GM06990 (cell line): ENCODE results near the gene GRXCR1.

Experiments used
- DNase-seq: peaks from one replicate; pipeline ENCODE4 v3.0.0-alpha.2; 2011; ENCODE audit not compliant: insufficient read length; ENCODE audit errors: extremely low read depth
- H3K27me3 ChIP-seq: replicated peaks from 2 replicates; pipeline ENCODE4 v1.6.0; 2011; ENCODE audit warnings: low read length; ENCODE audit not compliant: control insufficient read depth, insufficient read depth
- H3K36me3 ChIP-seq: 2 replicates; pipeline ENCODE4 v1.5.1; 2011; ENCODE audit warnings: low read length; ENCODE audit not compliant: control insufficient read depth, insufficient read depth
- H3K4me3 ChIP-seq: replicated peaks from 2 replicates; pipeline ENCODE4 v1.5.1; 2011; ENCODE audit warnings: low read depth, mild to moderate bottlenecking, control low read depth, low read length
- CTCF ChIP-seq: IDR thresholded peaks from 2 replicates; pipeline ENCODE4 v1.5.1; 2011; ENCODE audit warnings: low read length, control low read depth, mild to moderate bottlenecking, inconsistent platforms; ENCODE audit not compliant: insufficient read depth, poor library complexity, severe bottlenecking

The GRXCR1 gene

DNA sequence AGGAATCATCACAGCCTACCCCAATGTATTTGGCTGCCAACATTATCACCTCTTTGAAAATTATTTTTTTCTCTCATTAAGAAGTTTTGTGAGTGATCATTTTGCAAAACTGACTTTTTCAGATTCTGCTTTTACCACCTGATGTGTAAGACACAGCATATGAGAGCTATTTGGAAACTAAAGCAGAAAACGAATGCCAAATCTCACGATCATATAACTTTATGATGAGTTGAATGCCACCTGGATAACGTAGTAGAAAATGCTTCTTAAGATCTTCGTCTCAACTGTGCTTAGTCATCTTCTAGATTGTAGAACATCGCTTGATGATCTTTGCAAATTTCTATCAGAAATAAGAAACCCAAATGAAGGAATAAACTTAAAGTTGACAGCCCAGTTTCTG is 21.3 kb upstream of the GRXCR1 start:
- TF ChIP-seq CTCF: no peak

GRCh38 chr4:42871671-42872290 is 20.7 kb upstream of the GRXCR1 start:
- TF ChIP-seq CTCF: no peak
- no peak for DNase-seq
- H3K36me3 ChIP-seq: no peaks in the 10 kb centered on the region
- no peak overlapping the region for H3K4me3 ChIP-seq
- H3K27me3 ChIP-seq: peaks cover 1% of the 10 kb centered on the region

More for the DNA sequence above, 21.3 kb upstream of the GRXCR1 start:
- H3K27me3 ChIP-seq: peaks cover 1% of the 10 kb centered on the region
- no peak overlapping the region for H3K4me3 ChIP-seq
- H3K36me3 ChIP-seq: no peaks in the 10 kb centered on the region
- DNase-seq: no peak

GRCh38 chr4:42878863-42879262 is 13.7 kb upstream of the GRXCR1 start:
- DNase-seq: no peak
- H3K27me3 ChIP-seq: no peaks in the 10 kb centered on the region
- no peak for TF ChIP-seq CTCF
- no peaks in the 10 kb centered on the region for H3K36me3 ChIP-seq
- H3K4me3 ChIP-seq: no peak overlapping the region

GRCh38 chr4:42881253-42881652 is 11.3 kb upstream of the GRXCR1 start:
- DNase-seq: no peak
- Histone ChIP-seq H3K4me3 (no peak overlapping the region), H3K27me3 (no peaks in the 10 kb centered on the region), H3K36me3 (no peaks in the 10 kb centered on the region)
- no peak for TF ChIP-seq CTCF

GRCh38 chr4:42891644-42892043 is 869 bp upstream of the GRXCR1 start:
- DNase-seq: no peak
- Histone ChIP-seq H3K27me3 (peaks cover 3% of the 10 kb centered on the region; the same call in 1 of the 2 replicates), H3K36me3 (no peaks in the 10 kb centered on the region), H3K4me3 (no peak overlapping the region)
- no peak for TF ChIP-seq CTCF

DNA sequence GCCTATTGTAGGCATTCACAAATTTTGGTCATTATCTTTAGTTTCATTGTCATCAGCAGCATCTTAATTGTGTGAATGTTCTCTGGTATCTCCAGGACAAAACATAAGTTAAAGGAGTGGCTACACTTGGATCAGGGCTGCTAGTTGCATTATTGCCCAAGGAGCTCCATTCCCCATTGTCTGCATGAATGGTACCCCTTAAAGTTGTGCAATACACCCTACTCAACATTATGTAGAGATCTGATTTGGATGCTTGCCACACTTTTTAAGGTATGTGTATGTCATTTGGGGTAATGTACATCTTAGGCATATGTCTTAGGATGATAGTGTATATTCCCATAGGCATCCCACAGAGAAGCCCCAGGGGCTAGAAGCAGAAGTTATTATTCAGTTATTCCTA is 2.9 kb downstream of the GRXCR1 start:
- TF ChIP-seq CTCF: no peak
- Histone ChIP-seq H3K4me3 (no peak overlapping the region), H3K27me3 (peaks cover 3% of the 10 kb centered on the region; the same call in 1 of the 2 replicates), H3K36me3 (no peaks in the 10 kb centered on the region)
- no peak for DNase-seq
